ENCODE results near the gene PLSCR3. TPM values are rescaled to one million over a fixed set of nuclear protein-coding genes. Genes with fewer than 3 reads are reported as not detected.
A peak's percentile ranks its signal among the peaks of the same experiment; 100 is the strongest.

PLSCR3 gene
- total and polyA plus RNA-seq, 2 donors (not counting 3 experiments of a cell fraction or from before 2014, with no cell fraction given): 59.9 to 94.8 TPM

GRCh38 chr17:7403727-7403976, 9.3 kb upstream of the PLSCR3 start:
- CTCF ChIA-PET: interaction anchor here (0.6 to 2.9 kb wide), 19 partner anchors 10 to 283 kb away, joined by 3 to 40 read pairs (median 4); partner anchors contain the start of genes CHRNB1, PLSCR3, TMEM102 and TMEM95
- intact Hi-C loops (cut with micrococcal nuclease): no loop called here
- H3K27me3 ChIP-seq (ENCODE audit: control insufficient read depth in 2 of 2, insufficient read depth in 2 of 2, low read length in 2 of 2): no peaks in the 10 kb centered on the region
- H3K9ac ChIP-seq (replicated peaks; ENCODE audit: extremely low read depth, insufficient read depth, low read length): peak overlapping the region; percentile 30
- peak overlapping the region; percentile 50 for H3K4me2 ChIP-seq (ENCODE audit: insufficient read depth, low read length)
- H3K9me1 ChIP-seq (replicated peaks; ENCODE audit: control insufficient read depth, extremely low read depth, insufficient read depth, low read length): no peaks in the 10 kb centered on the region
- H3K27ac ChIP-seq (ENCODE audit: insufficient read depth, low read depth, low read length): peak overlapping the region; percentile 21
- H3K4me1 ChIP-seq (ENCODE audit: control insufficient read depth, extremely low read depth, insufficient read depth, low read length): peaks cover 12% of the 10 kb centered on the region
- peaks cover 0 to under 1% of the 10 kb centered on the region in 2 experiments for H3K36me3 ChIP-seq (ENCODE audit: control insufficient read depth in 2 of 2, extremely low read depth in 1 of 2, insufficient read depth in 2 of 2, low read length in 2 of 2)
- H2AFZ ChIP-seq (ENCODE audit: low read depth, low read length): peak overlapping the region; percentile 68
- H3K79me2 ChIP-seq (ENCODE audit: control insufficient read depth, insufficient read depth, low read length): peaks cover 4% of the 10 kb centered on the region
- DNase-seq (ENCODE audit: low read depth, low spot score): no peak
- POLR2A ChIA-PET: interaction anchor here (0.5 to 1.6 kb wide), 16 partner anchors 9 to 340 kb away, joined by 3 to 14 read pairs (median 5); partner anchors contain the start of genes MPDU1, PLSCR3, POLR2A and TMEM102
- no peaks in the 10 kb centered on the region for H3K9me3 ChIP-seq (replicated peaks; ENCODE audit: control insufficient read depth, insufficient read depth, low read length)
- dilution Hi-C loops (cut with MboI; ENCODE audit: extremely low pct_ligation_motif_present, low sequenced_read_pairs): no loop called here
- FAIRE-seq: no peak
- BruUV-seq (replicated peaks): no TSS peak
- peak overlapping the region; percentile 43 to 61 (median 52) for H3K4me3 ChIP-seq (replicated peaks in 1 of 3; ENCODE audit: insufficient read depth in 1 of 3, low read depth in 1 of 3, low read length in 3 of 3)
- no peak for TF ChIP-seq MYC (IDR thresholded peaks at IDR 0.05; ENCODE audit: low read depth, low read length)
- TF ChIP-seq EZH2 (IDR thresholded peaks at IDR 0.05; ENCODE audit: borderline replicate concordance, low read depth, low read length, severe bottlenecking): no peak
- TF ChIP-seq JUN (IDR thresholded peaks at IDR 0.05; ENCODE audit: borderline replicate concordance, insufficient read depth, insufficient read length, low read depth): no peak
- no peak for TF ChIP-seq POLR2AphosphoS5 (IDR thresholded peaks at IDR 0.05; ENCODE audit: insufficient read depth, low read depth, low read length)
- no peak for TF ChIP-seq MAX (IDR thresholded peaks at IDR 0.05; ENCODE audit: insufficient read depth, insufficient read length)
- TF ChIP-seq GATA2 (IDR thresholded peaks at IDR 0.05; ENCODE audit: insufficient read depth, insufficient read length, low read depth, low read length): no peak
- TF ChIP-seq POLR2A (IDR thresholded peaks at IDR 0.05; ENCODE audit: low read depth, low read length): no peak
- TF ChIP-seq CTCF (IDR thresholded peaks at IDR 0.05; ENCODE audit: extremely low read depth in 1 of 2, insufficient read depth in 1 of 2, low read depth in 1 of 2, low read length in 2 of 2): no peak
- TF ChIP-seq FOS (IDR thresholded peaks at IDR 0.05; ENCODE audit: borderline replicate concordance, insufficient read depth, low read length): no peak
- no peaks in the 10 kb centered on the region for H4K20me1 ChIP-seq (replicated peaks; ENCODE audit: control insufficient read depth, extremely low read depth, insufficient read depth, low read length)

All from endothelial cell of umbilical vein (primary cell).